Stomach (tissue), 9 donors: ENCODE data around the gene TNRC6B. TPM values are rescaled to one million over a fixed set of nuclear protein-coding genes. Genes with fewer than 3 reads are reported as not detected.
A peak's percentile ranks its signal among the peaks of the same experiment; 100 is the strongest.

Experiments
- DNase-seq, 2 donors: peaks; one replicate each; pipeline versions ENCODE4 v3.0.0 to v3.0.0-alpha.2; 2013 to 2019
- H3K27ac ChIP-seq, 5 donors: fragments of 200-600 bp in 4 of 5; sonication (generic) in 4 of 5; one replicate each; pipeline ENCODE4 v1.5.1; 2013 to 2019; ENCODE audit warnings: mild to moderate bottlenecking in 1 of 5, moderate library complexity in 1 of 5
- H3K27me3 ChIP-seq, 3 donors: fragments of 200-600 bp; sonication (generic); one replicate each; pipeline ENCODE4 v1.5.1; 2017 to 2019; ENCODE audit warnings: mixed run types in 1 of 3
- H3K36me3 ChIP-seq, 4 donors: fragments of 200-600 bp; sonication (generic); 1 replicate in 3 of 4; 2 replicates in 1 of 4; pipeline ENCODE4 v1.5.1; 2016 to 2019
- H3K4me1 ChIP-seq, 4 donors: fragments of 200-600 bp; sonication (generic); one replicate each; pipeline ENCODE4 v1.5.1; 2016 to 2019
- H3K4me3 ChIP-seq, 4 donors: fragments of 200-600 bp; sonication (generic) in 3 of 4; one replicate each; pipeline ENCODE4 v1.5.1; 2016 to 2019; ENCODE audit warnings: mild to moderate bottlenecking in 1 of 4
- H3K9me3 ChIP-seq, 4 donors: fragments of 200-600 bp; sonication (generic); one replicate each; pipeline ENCODE4 v1.5.1; 2016 to 2019
- CTCF ChIP-seq, 7 experiments: fragments of 450-650 bp in 4 of 7; fragments of 200-600 bp in 3 of 7; sonication (generic) in 3 of 7; IDR thresholded peaks; one replicate each; pipeline ENCODE4 v1.5.1; 2016 to 2019; ENCODE audit warnings: antibody characterized with exemption in 7 of 7, control low read depth in 2 of 7, mild to moderate bottlenecking in 1 of 7
- EP300 ChIP-seq: sonication (generic); formaldehyde crosslinking; IDR thresholded peaks from one replicate; pipeline ENCODE4 v1.6.1; 2017; ENCODE audit warnings: antibody characterized with exemption
- POLR2A ChIP-seq, 4 donors: fragments of 450-650 bp; IDR thresholded peaks; one replicate each; pipeline ENCODE4 v1.6.1; 2016; ENCODE audit warnings: antibody characterized with exemption in 4 of 4, control low read depth in 2 of 4, mild to moderate bottlenecking in 1 of 4, moderate library complexity in 1 of 4
- POLR2AphosphoS5 ChIP-seq, 3 donors: sonication (generic); formaldehyde crosslinking; IDR thresholded peaks; one replicate each; pipeline ENCODE4 v1.6.1; 2016; ENCODE audit warnings: antibody characterized with exemption in 3 of 3
- WGBS, 5 donors: extraction: QIAGEN DNeasy Blood & Tissue Kit in 3 of 5; methylation state at CpG; one replicate each; pipeline versions ENCODE4 v1.1.5 to v1.1.7; 2013 to 2018; 5-methylcytosine and 5-hydroxymethylcytosine counted together
- intact Hi-C: fragments of 100-400 bp; cut with DNase I; formaldehyde crosslinking; loops from one replicate; pipeline ENCODE4 v1.15.1; 2023; ENCODE audit warnings: low total_unique reads
- polyA plus RNA-seq, 3 donors: library from polyadenylated mRNA; stranded (reverse); fragments of 200-250 nt; gene quantifications; one replicate each; pipeline ENCODE4 v1.2.3, GENCODE V29; 2013
- total RNA-seq, 5 donors: library from RNA; depleted of rRNA; stranded (reverse); fragments of >200 nt; gene quantifications; one replicate each; pipeline versions ENCODE4 v1.1.0 to v1.2.3, GENCODE V29; 2014 to 2016
- donor health status: healthy with polysubstance abuse.
- donor health status: Bipolar disorder and iron deficiency.
- donor health status: healthy.

TNRC6B gene
- total and polyA plus RNA-seq, 8 donors = 0.88 to 316 (median 18.0) TPM

- intact Hi-C loops = no loop called here
- TF ChIP-seq POLR2AphosphoS5 (IDR thresholded peaks at IDR 0.05) = no peak
- TF ChIP-seq POLR2A (IDR thresholded peaks at IDR 0.05) = no peak
- TF ChIP-seq CTCF (IDR thresholded peaks at IDR 0.05) = no peak
- TF ChIP-seq EP300 = no peak
Measured at GRCh38 chr22:40189997-40190396, 12.3 kb downstream of the TNRC6B start.

DNA sequence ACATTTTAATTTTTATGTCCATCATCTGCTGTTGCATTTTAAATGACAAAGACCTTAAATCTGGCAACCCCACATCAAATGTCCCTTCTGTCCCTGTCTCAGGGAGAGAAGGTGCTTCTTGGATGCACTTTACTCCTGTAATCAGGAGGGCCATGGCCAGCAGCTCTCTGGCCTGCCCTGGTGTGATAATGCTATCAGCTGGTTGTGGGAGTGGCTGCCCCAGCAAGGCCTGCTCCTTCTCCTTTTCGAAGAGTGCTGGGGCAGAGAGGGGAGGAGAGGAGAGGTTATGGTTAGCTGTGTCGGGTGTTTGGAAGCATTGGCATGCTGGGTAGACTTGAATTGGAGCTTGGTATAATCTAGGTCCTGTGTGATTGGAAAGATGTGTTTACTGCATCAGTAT is 12.8 kb downstream of the TNRC6B start:
- Histone ChIP-seq H3K27ac (no peak overlapping the region), H3K4me3 (no peak overlapping the region)
- intact Hi-C loops = no loop called here

More at GRCh38 chr22:40189997-40190396, 12.3 kb downstream of the TNRC6B start:
- no peak overlapping the region for H3K27ac ChIP-seq
- H3K36me3 ChIP-seq = no peaks in the 10 kb centered on the region
- H3K9me3 ChIP-seq = no peaks in the 10 kb centered on the region
- no peaks in the 10 kb centered on the region for H3K27me3 ChIP-seq
- DNase-seq = no peak
- no peak overlapping the region for H3K4me3 ChIP-seq
- peaks cover 70 to 98% (median 85%) of the 10 kb centered on the region in 4 donors for H3K4me1 ChIP-seq
- WGBS, 5 donors = 65 to 77% (median 70%) methylated on average over 1 of the region's 1 CpG

DNA sequence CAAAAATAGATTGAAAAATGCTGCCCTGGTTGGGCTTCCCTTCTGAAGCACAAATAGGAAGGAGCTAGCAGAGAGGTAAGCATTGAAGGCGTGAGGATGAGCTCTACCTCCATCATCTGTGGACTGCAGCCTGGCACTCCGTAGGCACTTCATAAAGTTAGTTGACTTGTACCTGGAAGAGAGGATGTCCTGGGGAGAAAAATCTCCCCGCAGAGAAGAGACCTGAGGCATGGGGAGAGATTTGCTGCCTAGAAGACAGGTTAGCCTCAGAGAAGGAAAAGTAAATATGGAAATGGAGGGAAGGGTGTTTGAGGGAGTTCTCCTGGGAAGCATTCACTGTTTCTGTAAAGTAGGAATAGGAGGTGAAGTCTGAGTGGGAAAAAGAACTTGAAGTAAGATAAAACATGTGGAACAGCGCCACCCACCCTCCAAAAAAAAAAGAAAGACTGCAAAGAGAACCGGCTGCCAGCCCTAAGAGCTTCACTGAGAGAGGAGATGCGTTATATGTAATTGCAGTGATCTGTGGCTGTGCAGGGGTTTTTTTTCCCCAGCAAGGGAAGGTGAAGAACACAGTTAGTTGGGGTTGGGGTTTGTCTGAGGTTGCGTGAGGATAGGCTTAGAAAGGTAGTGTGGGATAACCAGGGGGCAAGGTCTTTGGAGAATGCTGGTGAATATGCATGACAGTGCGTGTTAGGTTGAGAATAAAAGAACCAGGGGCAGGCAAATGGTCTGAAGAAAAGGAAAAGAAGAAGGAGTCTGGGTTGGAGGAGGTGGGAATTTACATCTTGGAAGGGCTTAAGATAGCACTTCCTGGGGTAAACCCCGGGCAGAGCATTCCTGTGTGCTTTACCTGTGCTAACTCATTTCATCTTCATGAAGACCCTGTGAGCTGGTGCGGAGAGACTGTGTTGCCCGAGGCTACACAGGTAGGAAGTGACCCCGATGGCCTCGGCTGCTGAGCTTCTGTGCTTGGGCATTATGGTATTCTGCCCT is 16.0 kb downstream of the TNRC6B start:
- WGBS, 5 donors = 56 to 66% (median 62%) methylated on average over 13 of the region's 13 CpGs
- no peaks in the 10 kb centered on the region for H3K27me3 ChIP-seq
- peak in 1 of 2 donors; percentile 74 for DNase-seq
- no peak overlapping the region for H3K4me3 ChIP-seq
- H3K4me1 ChIP-seq = peaks cover 77 to 100% (median 87%) of the 10 kb centered on the region in 4 donors
- H3K9me3 ChIP-seq = no peaks in the 10 kb centered on the region
- peak overlapping the region in 3 of 5 donors; percentile 18 to 34 (median 33) for H3K27ac ChIP-seq
- intact Hi-C loops = no loop called here
- TF ChIP-seq EP300 = no peak
- no peak for TF ChIP-seq POLR2A (IDR thresholded peaks at IDR 0.05)
- peak in 1 of 7 experiments; percentile 13 for TF ChIP-seq CTCF (IDR thresholded peaks at IDR 0.05)
- TF ChIP-seq POLR2AphosphoS5 (IDR thresholded peaks at IDR 0.05) = no peak
- no peaks in the 10 kb centered on the region for H3K36me3 ChIP-seq

More for the DNA sequence above, 12.8 kb downstream of the TNRC6B start:
- H3K36me3 ChIP-seq = no peaks in the 10 kb centered on the region
- DNase-seq = peak; percentile 62 to 74
- H3K4me1 ChIP-seq = peaks cover 70 to 98% (median 86%) of the 10 kb centered on the region in 4 donors
- 24 to 32% (median 29%) methylated on average over 2 of the region's 2 CpGs for WGBS, 5 donors
- TF ChIP-seq POLR2A (IDR thresholded peaks at IDR 0.05) (no peak), POLR2AphosphoS5 (IDR thresholded peaks at IDR 0.05) (peak in 1 of 3 donors; percentile 28)
- no peaks in the 10 kb centered on the region for H3K27me3 ChIP-seq
- no peaks in the 10 kb centered on the region for H3K9me3 ChIP-seq

DNA sequence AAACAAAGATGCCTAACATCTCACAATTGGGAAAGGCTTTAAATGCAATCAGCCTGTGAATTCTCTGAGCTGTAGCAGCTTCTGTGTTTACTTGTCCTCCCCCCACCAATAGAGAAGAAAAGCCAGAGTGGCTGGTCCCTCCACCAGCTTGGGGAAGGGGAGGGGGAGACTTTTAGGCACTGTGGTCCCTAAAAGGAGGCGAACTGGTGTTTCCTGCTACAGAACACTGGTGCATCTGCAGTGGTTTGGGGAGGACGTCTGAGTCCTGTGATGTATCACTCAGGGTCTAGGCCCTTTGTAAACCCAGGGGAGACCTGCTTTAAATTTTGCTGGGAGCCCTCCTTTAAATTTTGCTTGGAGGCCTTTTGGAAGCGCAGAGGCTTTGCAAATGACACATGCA is 16.9 kb downstream of the TNRC6B start:
- H3K27me3 ChIP-seq = no peaks in the 10 kb centered on the region
- peak overlapping the region in 2 of 5 donors; percentile 33 to 34 for H3K27ac ChIP-seq
- no peak for DNase-seq
- WGBS, 5 donors = 54 to 74% (median 62%) methylated on average over 3 of the region's 3 CpGs
- no peaks in the 10 kb centered on the region for H3K36me3 ChIP-seq
- H3K9me3 ChIP-seq = no peaks in the 10 kb centered on the region
- TF ChIP-seq POLR2AphosphoS5 (IDR thresholded peaks at IDR 0.05) (no peak), POLR2A (IDR thresholded peaks at IDR 0.05) (no peak), EP300 (no peak), CTCF (IDR thresholded peaks at IDR 0.05) (no peak)
- intact Hi-C loops = no loop called here
- no peak overlapping the region for H3K4me3 ChIP-seq
- H3K4me1 ChIP-seq = peaks cover 71 to 100% (median 84%) of the 10 kb centered on the region in 4 donors
